Upper lobe of left lung (tissue), 6 donors: ENCODE results near the gene PLSCR1. TPM values are rescaled to one million over a fixed set of nuclear protein-coding genes. Genes with fewer than 3 reads are reported as not detected.

Source experiments
- ATAC-seq, 2 donors: fragments of 200-7000 bp; cut with Tn5 transposase; one replicate each; pipeline ENCODE4 v1.9.1; 2022; ENCODE audit warnings: mild to moderate bottlenecking in 2 of 2, moderate library complexity in 2 of 2; ENCODE audit not compliant: low FRiP score in 2 of 2
- DNase-seq, 2 donors: peaks; one replicate each; pipeline ENCODE4 v3.0.0-alpha.2; 2019 to 2020
- H3K27ac ChIP-seq, 4 donors: fragments of 200-600 bp; sonication (generic); one replicate each; pipeline ENCODE4 v1.5.1; 2016 to 2019
- H3K27me3 ChIP-seq, 4 donors: fragments of 200-600 bp; sonication (generic); one replicate each; pipeline ENCODE4 v1.5.1; 2017 to 2019
- H3K36me3 ChIP-seq, 4 donors: fragments of 200-600 bp; sonication (generic); one replicate each; pipeline ENCODE4 v1.5.1; 2016 to 2019
- H3K4me1 ChIP-seq, 4 donors: fragments of 200-600 bp; sonication (generic); one replicate each; pipeline ENCODE4 v1.5.1; 2018 to 2019
- H3K4me3 ChIP-seq, 4 donors: fragments of 200-600 bp; sonication (generic); one replicate each; pipeline ENCODE4 v1.5.1; 2017 to 2019; ENCODE audit warnings: mild to moderate bottlenecking in 2 of 4, moderate library complexity in 1 of 4
- H3K9me3 ChIP-seq, 4 donors: fragments of 200-600 bp; sonication (generic); one replicate each; pipeline ENCODE4 v1.5.1; 2018 to 2019
- EP300 ChIP-seq, 4 donors: sonication (generic); formaldehyde crosslinking; IDR thresholded peaks; one replicate each; pipeline ENCODE4 v1.5.1; 2017; ENCODE audit warnings: antibody characterized with exemption in 4 of 4, control low read depth in 2 of 4
- POLR2A ChIP-seq, 4 donors: fragments of 450-650 bp; IDR thresholded peaks; one replicate each; pipeline ENCODE4 v1.5.1; 2016 to 2017; ENCODE audit warnings: antibody characterized with exemption in 4 of 4, mild to moderate bottlenecking in 2 of 4
- POLR2AphosphoS5 ChIP-seq, 2 donors: sonication (generic); formaldehyde crosslinking; IDR thresholded peaks; one replicate each; pipeline ENCODE4 v1.5.1; 2017; ENCODE audit warnings: antibody characterized with exemption in 2 of 2
- WGBS, 2 donors: methylation state at CpG; one replicate each; pipeline ENCODE4 v1.1.5; 2017 to 2018; 5-methylcytosine and 5-hydroxymethylcytosine counted together
- total RNA-seq, 6 donors: library from RNA; depleted of rRNA in 4 of 6; stranded (reverse); fragments of >200 nt in 4 of 6; gene quantifications; one replicate each; pipeline versions ENCODE4 v1.1.0 to v1.2.1, GENCODE V29; 2016 to 2021
- TF ChIP-seq, protein P1 (sequence below), 6 experiments: fragments of 450-650 bp in 4 of 6; fragments of 200-600 bp in 2 of 6; sonication (generic) in 2 of 6; IDR thresholded peaks; one replicate each; pipeline ENCODE4 v1.5.1; 2016 to 2019; ENCODE audit warnings: antibody characterized with exemption in 6 of 6
- donor health status: DM: no; HTN: no; CAD: no; lungs with moderate emphysema.
- donor health status: DM: no; HTN: yes; CAD: no; lungs with severe emphysema.

Gene PLSCR1
- total RNA-seq, 6 donors from 2014 or later, result 77.4 to 173 (median 97.0) TPM

- peak overlapping the region in 1 of 4 donors; percentile 8 for H3K27ac ChIP-seq
- H3K4me1 ChIP-seq, result peaks cover 20 to 33% (median 25%) of the 10 kb centered on the region in 4 donors
- TF ChIP-seq POLR2AphosphoS5 (IDR thresholded peaks at IDR 0.05), result peak in 1 of 2 donors; percentile 8
- TF ChIP-seq, protein P1, sequence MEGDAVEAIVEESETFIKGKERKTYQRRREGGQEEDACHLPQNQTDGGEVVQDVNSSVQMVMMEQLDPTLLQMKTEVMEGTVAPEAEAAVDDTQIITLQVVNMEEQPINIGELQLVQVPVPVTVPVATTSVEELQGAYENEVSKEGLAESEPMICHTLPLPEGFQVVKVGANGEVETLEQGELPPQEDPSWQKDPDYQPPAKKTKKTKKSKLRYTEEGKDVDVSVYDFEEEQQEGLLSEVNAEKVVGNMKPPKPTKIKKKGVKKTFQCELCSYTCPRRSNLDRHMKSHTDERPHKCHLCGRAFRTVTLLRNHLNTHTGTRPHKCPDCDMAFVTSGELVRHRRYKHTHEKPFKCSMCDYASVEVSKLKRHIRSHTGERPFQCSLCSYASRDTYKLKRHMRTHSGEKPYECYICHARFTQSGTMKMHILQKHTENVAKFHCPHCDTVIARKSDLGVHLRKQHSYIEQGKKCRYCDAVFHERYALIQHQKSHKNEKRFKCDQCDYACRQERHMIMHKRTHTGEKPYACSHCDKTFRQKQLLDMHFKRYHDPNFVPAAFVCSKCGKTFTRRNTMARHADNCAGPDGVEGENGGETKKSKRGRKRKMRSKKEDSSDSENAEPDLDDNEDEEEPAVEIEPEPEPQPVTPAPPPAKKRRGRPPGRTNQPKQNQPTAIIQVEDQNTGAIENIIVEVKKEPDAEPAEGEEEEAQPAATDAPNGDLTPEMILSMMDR (IDR thresholded peaks at IDR 0.05), result no peak
- ATAC-seq, result no peak
- no peak overlapping the region for H3K4me3 ChIP-seq
- H3K36me3 ChIP-seq, result no peaks in the 10 kb centered on the region
- DNase-seq, result no peak
- 65 to 83% methylated on average over 3 of the region's 3 CpGs for WGBS, 2 donors
- no peaks in the 10 kb centered on the region for H3K27me3 ChIP-seq
- no peaks in the 10 kb centered on the region for H3K9me3 ChIP-seq
Observed at GRCh38 chr3:146504498-146505197, 39.8 kb downstream of the PLSCR1 start.

GRCh38 chr3:146503461-146504202 is 40.8 kb downstream of the PLSCR1 start:
- ATAC-seq (peak; percentile 62 to 75), DNase-seq (peak in 1 of 2 donors; percentile 34)
- 85% methylated on average over 12 of the region's 12 CpGs for WGBS, 2 donors
- H3K4me3 ChIP-seq, result no peak overlapping the region
- H3K27me3 ChIP-seq, result no peaks in the 10 kb centered on the region
- H3K27ac ChIP-seq, result peak overlapping the region in 1 of 4 donors; percentile 23
- no peaks in the 10 kb centered on the region for H3K36me3 ChIP-seq
- peaks cover 20 to 33% (median 25%) of the 10 kb centered on the region in 4 donors for H3K4me1 ChIP-seq
- no peaks in the 10 kb centered on the region for H3K9me3 ChIP-seq
- TF ChIP-seq, protein P1 (IDR thresholded peaks at IDR 0.05), result no peak
- no peak for TF ChIP-seq POLR2A (IDR thresholded peaks at IDR 0.05)
- TF ChIP-seq EP300 (IDR thresholded peaks at IDR 0.05), result no peak
- no peak for TF ChIP-seq POLR2AphosphoS5 (IDR thresholded peaks at IDR 0.05)

DNA sequence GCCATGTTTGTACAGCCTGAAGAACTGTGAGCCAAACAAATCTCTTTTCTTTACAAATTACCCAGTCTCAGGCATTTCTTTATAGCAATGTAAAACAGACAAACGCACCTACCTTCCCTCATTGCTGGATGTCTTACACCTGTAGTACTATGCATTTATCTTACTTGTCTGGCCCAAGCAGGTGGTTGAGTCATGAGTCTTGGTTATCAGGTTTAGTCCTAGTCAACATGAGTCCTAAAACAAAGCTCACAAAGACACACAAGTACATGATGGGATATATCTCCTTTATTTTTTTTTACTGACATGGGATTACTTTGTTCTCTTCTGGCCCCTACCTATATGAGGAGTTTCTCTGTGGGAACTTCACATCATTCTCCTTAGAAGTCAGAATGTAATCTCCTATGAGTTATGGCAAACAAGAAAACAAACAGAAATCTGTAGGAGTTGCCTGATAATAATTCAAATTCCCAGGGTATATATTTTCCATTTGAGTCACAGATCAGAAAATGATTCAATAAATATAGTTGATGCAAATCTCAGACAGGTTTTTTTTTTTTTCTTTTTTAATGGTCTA is 41.4 kb downstream of the PLSCR1 start:
- no peak for TF ChIP-seq POLR2AphosphoS5 (IDR thresholded peaks at IDR 0.05)
- TF ChIP-seq POLR2A (IDR thresholded peaks at IDR 0.05), result no peak
- TF ChIP-seq, protein P1 (IDR thresholded peaks at IDR 0.05), result no peak
- no peak for TF ChIP-seq EP300 (IDR thresholded peaks at IDR 0.05)
- Histone ChIP-seq H3K4me1 (peaks cover 20 to 33% (median 25%) of the 10 kb centered on the region in 4 donors), H3K9me3 (no peaks in the 10 kb centered on the region), H3K4me3 (no peak overlapping the region), H3K36me3 (no peaks in the 10 kb centered on the region), H3K27me3 (no peaks in the 10 kb centered on the region), H3K27ac (no peak overlapping the region)
- no peak for DNase-seq
- 90 to 95% methylated on average over 1 of the region's 1 CpG for WGBS, 2 donors
- no peak for ATAC-seq

GRCh38 chr3:146501752-146502151 is 42.7 kb downstream of the PLSCR1 start:
- no peak overlapping the region for H3K4me3 ChIP-seq
- no peak overlapping the region for H3K27ac ChIP-seq
- peaks cover 10 to 22% (median 17%) of the 10 kb centered on the region in 4 donors for H3K4me1 ChIP-seq
- no peaks in the 10 kb centered on the region for H3K27me3 ChIP-seq
- TF ChIP-seq, protein P1 (IDR thresholded peaks at IDR 0.05), result no peak
- TF ChIP-seq EP300 (IDR thresholded peaks at IDR 0.05) (no peak), POLR2AphosphoS5 (IDR thresholded peaks at IDR 0.05) (no peak), POLR2A (IDR thresholded peaks at IDR 0.05) (no peak)
- no peaks in the 10 kb centered on the region for H3K36me3 ChIP-seq
- no peak for DNase-seq
- ATAC-seq, result no peak
- no peaks in the 10 kb centered on the region for H3K9me3 ChIP-seq
